GM18511 (cell line): ENCODE measurements around the gene YBX2.

Source experiments
- ATAC-seq: cut with Tn5 transposase; IDR thresholded peaks from one replicate; pipeline ENCODE4 v1.9.1; 2021; ENCODE audit warnings: mild to moderate bottlenecking, moderate library complexity; ENCODE audit not compliant: unreplicated experiment

The YBX2 gene

DNA sequence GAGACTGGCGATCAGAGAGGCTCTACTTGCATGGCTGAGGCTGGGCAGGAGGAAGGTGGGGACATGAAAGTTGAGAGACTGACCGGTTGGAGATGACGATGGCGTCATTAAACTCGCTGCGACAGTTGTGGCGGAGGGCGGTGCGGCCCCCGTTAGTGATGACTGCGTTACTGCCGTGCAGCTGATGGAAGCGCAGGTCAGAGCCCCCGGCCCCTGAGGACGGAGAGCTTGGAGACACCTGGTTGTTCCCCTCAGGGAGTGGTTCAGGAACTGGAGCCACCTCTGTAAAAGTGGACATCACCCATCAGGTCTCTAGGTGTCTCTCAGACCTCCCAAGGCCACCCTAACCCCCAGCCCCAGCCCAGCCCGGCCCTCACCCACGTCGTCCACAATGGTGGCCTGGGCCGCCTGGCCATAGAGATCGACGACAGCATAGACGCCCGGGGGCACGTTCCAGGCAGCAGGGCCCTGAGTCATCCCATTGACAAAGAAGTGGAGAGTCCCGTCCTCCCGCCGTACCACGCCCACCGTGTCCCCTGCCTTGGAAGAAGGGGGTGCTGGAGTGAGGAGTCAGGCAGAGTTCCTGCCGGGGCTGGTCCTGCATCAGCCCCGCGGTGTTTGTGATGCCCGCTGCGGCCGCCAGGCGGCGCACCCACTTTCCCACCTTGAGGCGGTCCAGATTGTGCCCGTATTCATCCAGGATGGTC, 29.4 kb upstream of the YBX2 start:
- ATAC-seq: no peak

DNA sequence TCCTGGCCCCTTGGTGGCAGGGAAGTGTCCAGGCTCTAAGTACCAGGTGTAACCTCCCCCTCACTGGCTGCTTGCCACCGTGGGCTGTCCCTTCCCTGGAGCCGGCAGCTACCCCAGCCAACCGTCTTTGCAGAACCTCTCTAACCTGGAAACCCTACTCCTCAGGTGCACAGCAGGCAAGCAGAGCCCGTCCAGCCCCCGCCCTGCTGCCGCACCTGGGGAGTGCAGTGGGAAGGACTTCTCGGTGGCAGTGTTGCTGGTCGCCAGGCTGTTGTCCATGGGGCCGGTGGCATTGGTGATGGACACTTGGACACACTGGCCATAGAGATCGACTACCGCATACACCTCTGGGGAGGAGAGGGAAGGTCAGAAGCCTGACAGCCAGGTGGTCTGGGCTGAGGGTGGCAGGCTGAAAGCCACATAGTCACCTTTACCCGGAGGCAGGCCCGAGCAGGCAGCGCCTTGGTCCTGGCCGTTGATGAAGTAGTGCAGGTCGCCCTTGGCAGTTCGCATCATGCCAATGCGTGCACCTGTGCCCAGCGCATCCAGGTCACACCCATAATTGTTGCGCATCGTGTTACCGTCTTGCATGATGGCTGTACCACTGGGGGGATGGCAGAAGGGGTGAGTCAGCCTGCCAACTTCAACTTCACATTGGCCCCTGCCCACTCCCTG, 28.2 kb upstream of the YBX2 start:
- no peak for ATAC-seq

DNA sequence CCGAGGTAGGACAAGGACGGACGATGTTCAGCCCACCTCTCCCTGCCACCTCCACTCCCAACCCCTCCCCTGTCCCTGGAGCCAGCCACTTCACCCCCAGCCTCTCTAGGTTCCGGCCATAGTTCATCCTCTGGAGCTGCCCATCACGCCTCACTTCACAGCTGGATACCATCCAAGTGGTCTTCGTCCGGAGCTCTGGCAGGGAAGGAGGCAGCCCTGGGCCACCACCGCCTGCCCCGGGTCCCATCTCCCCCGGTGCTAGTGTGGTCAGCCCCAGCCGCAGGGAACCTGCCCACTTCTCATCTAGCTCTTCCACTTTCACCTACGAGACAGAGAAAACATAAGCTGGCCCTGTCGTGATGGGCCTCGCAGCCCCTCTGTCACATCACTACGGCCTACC, 27.0 kb upstream of the YBX2 start:
- ATAC-seq: no peak

DNA sequence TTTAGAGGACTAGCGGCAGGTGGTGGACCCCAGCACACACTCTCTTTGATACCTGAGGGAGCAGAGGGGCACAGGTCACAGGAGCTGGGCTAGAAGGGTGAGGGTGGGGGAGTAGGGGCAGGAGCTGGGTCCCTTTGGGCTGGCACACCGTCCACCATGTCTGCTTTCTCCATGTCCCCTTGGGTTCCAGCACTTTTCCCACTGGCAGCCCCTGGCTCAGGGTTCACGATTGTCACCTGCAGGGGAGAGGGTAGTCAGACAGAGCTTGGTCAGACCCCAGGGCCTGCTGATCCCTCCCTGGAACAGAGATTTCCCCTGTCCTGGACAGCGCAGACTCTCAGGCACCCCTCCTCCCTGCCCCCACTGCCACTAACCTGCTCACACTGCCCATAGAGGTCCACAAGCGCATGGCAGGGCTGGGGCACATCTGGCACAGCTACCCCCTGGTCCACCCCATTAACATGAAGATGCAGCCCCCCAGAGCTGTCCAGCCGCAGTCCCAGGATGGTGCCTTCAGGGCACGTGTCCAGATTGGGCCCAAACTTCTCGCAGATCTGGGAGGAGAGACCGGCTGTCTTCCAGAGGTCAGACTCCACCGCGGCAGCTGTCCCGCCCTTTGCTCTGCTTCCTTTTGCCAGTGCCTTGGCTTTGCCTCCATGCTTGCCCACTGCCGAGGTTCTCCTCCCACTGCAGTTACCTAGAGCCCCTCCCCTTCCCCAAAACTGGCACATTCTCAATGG, 23.9 kb upstream of the YBX2 start:
- no peak for ATAC-seq

DNA sequence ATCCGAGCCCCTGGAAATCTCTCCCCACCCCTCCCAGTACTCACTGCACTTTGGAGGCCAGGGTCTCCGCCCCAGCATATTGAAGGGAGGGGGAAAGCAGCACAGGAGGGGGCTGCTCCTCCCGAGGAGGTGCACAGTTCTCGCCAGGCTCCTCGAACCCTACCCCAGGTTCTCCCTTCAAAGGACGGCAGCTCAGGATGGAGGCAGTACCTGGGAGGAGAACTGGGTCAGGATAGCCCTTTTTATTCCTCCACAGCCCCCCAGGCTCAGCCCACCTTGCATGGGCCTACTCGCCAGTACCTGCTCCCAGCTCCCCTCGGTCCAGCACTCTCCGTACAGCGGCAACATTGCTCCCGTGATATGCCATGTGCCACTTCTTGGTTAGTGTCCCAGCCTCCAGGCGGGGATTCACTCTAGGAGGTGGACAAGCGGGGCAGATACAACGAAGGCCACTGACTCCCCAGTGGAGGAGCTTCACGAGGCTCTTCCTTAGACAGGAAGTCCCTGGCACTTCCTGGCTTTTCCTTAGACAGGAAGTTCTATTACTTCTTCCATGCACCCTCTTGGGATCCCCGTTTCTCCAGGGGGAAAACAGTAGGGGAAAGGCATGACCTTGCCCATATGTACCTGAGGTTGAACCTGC, 22.8 kb upstream of the YBX2 start:
- ATAC-seq: no peak

DNA sequence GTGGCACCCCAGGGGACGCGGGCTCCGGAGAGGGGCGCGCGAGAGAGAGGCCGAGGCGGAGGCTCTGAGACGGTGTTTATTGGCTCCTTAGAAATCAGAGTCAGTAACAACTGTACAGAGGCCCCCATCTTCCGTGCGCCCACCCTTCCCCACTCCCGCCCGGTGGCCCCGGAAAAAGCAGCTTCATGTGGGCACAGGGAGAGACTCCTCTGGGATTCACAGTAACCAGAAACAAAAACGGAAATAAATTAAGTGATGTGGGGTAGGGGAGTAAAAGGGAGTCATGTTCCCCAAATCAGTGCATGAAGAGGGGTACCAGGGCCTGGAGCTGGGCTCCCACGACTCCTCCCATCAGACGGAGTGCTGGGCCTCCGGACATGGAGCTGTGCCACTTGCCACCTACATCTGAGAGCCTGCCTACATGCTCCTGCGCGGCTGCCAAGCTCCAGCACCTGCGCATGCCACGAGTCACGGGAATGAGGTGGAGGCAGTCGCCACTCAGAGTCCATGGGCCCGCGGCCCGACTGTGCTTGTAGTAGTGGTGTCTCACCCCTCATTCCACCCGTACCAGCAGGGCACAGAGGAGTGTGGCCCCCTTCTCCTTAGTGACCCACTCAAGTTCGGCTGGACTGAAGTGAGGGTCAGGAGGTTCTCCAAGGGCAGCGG, 21.3 kb upstream of the YBX2 start:
- no peak for ATAC-seq

DNA sequence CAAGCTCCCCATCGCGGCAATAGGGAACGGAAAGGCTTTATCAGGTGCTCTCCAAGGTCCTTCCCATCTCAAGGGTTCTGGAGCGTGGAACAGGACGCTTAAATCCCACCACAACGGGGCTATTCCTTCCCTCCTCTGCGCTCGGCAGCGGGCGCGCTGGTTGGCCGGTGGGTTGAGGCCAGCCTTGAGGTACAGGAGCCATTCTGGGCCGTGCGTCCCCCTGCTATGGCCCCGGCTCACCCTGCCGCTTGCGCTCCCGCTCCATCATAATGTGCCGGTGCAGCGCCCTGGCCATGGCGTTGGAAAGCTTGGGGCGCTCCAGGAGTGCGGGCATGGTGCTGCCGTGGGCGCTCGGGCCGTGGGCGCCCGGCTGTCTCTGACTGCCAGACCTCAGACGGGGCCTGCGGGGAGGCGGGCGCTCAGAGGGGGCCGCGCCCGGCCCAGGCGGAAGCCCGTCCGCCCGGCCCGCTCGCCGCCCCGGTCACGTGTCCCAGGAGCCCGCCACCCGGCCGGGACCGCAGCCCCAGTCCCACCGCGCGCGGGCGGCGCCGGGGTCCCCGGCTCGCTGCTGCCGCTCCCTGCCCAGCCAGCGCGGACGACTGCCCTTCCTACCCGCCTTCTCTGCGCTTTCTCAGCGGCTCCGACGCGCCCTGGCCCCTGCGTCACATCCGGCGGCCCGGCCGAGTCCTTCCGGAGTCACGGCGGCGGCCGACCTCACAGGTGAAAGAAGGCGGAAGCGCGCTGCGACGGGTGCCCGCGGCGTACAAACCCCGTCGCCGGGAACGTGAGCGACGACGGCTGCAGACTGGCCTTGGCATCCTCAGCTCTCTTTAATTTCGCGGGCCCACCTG, 20.5 kb upstream of the YBX2 start, which contains the start of gene GPS2:
TSS of gene GPS2 (minus strand) at position 642 of the 851 bp plus-strand sequence. CDS start at position 334, 308 bp downstream.
- peak; percentile 88 for ATAC-seq

DNA sequence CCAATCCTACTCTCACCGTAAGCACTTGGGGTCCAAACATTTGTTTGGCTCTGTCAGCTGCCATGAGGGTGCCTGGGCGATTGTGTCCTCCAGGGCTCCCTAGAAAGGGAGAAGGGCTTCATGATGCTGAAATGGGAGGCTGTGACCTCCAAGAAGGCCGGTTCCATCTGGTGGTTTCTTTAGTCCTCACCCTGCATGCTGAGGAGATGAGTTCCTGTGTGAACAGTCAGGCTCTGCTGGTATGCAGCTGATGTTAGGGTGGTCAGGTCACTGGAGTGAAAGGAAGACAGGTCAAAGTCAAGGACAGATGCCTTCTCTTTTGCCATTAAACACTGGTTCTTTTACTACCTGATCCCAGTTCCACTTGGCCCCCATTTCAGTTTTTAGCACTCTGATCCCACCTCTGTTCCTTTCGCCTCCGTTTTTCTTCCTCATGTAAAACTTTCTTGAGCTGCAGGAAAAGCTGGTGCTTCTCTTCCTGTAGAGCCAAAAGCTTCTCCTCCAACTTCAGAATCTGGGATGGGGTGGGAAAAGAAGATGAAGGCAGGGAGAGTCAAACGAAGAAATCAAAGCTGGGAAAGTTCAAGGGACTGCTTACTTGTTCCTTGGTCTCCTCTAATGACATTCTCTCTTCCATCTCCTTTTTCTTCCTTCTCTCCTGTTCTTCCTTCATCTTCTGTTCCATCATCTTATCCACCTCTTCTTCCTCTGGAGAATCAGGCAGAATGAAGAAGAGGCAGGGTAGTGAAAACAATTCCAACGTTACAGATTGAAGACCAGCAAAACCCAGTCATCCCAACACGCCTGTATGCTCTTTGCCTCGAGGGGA, 19.7 kb upstream of the YBX2 start:
- ATAC-seq: no peak

DNA sequence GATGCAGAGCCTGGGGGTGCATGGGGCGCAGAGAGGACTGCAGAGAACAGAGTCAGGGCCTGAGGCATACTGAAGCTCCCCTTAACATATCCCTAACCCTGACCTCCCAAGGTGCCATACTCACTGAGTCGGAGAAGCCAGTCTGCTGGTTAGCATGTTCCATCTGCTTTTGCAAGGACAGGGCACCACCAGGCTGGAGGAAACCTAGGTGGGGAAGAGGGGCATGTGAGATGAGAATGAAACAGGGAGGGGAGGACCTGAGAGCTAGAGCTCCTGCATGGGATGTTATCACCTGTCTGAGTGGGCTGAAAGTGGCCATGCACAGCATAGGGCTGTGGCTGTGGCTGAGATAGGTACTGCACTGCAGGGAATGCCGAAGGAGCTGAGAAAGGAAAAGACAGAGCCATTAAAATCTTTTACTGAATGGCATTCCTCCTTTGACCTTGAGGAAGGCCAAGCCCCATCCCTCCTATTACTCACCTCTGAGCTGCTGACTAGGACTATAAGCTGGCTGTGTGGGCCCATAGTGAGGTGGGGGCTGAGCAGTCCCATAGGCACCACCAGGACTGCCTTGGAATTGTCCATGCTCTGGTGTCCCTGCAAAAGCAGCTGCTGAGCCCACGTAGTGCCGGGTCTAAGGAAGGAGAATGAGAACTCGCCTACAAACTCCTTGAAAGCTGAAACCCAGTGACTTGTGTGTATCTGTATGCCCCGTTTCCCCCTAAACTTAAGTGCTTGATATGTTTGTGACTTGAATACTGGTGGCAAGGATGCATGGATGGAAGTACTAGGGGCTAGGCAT, 18.9 kb upstream of the YBX2 start:
- ATAC-seq: no peak

DNA sequence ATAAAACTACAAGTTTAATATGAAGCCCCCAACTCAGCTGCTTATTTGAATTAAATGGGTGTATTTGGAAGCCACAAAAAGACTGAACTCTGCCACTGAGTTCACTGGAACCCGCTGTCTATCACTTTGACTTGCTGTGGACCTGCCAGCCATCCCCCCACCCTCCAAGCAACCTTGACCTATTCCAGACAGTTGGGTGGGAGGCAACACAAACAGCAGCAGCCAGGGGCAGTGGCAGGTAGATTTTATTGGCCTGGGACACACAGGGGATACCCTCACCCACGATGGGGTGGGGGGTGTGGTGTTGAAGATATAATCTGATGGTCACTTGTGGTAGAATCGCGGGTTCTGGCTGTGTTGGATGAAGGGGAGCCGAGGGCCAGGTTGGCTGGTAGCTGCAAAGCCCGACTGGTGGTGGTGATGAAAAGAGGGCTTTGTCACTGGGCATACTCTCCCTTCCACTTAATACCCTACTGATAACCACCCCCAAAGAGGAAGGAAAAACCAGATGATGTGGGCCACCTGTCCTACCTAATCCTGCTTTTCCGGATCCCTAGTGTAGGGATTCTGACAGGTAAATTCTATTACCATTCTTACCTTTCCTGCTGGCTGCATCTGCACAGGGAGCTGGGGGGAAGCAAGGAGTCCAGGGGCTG, 18.1 kb upstream of the YBX2 start:
- ATAC-seq: no peak

DNA sequence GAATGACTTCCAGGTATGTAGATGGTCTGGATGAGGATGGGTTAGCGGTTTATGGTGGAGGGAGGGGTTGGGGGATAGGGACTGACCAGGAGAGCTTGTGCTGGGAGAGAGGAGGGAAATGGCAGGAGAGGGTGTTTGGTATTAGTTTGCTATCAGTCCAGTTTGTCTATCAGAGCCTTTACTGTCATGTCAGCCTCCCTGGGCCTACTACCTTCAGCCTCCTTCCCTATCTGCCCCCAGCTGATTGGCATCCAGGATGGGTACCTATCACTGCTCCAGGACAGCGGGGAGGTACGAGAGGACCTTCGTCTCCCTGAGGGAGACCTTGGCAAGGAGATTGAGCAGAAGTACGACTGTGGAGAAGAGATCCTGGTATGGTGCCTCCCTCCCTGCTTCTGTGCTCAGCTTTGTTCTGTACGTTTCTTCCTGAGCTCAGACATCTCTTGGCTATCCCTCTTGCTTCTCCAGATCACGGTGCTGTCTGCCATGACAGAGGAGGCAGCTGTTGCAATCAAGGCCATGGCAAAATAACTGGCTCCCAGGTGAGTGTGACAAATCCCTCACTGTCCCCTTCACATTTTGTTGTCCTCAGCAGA, 16.8 kb upstream of the YBX2 start:
- no peak for ATAC-seq

DNA sequence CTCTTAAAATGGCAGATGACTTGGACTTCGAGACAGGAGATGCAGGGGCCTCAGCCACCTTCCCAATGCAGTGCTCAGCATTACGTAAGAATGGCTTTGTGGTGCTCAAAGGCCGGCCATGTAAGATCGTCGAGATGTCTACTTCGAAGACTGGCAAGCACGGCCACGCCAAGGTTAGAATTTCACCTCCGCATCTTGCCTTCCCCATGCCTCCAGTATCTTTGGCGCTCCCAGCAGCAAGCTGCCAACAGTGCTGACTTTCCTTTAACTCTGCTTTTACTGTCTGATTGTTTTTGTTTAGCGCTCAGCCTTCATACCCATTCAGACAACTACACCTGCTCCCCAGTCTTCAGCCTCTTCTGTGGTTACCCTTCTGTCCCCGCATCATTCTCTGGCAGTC, 15.2 kb upstream of the YBX2 start:
- no peak for ATAC-seq

DNA sequence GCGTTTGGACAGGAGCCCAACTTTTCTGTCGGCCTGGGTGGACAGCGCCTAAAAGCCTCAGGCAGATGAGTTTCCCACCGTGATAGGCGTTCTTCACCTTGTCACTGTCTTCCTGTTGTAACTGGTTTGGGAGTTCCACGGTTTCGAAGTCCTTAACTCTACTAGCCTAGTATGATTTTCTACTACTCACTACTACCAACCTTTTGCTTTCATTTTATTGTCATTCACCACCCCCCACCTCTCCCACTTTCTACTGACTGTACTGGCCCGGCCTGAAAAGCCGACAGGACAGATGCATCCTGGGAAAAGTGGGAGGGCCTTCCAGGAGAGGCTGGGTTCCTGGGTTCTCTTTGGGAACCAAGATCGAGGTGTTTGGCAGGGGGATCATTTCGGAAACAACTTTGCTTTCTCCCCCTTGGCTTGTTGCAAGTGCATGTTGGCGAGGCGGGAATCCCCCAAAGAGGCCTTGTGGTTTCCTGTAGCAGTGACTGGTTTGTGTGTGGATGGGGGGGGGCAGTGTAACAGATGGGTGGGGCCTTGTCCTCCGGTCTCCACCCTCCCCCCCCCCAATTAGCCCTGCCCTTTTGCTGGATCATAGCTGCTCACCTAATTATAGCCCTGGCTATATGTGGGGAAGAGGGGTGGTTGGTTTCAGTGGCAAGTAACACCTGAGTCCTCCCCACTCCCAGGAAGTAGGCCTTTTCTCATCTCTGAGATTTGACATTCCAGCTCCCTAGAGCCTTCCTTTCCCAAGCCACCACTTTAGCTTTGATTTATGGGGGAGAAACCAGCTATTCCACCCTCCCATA, 14.4 kb upstream of the YBX2 start:
- ATAC-seq: no peak

DNA sequence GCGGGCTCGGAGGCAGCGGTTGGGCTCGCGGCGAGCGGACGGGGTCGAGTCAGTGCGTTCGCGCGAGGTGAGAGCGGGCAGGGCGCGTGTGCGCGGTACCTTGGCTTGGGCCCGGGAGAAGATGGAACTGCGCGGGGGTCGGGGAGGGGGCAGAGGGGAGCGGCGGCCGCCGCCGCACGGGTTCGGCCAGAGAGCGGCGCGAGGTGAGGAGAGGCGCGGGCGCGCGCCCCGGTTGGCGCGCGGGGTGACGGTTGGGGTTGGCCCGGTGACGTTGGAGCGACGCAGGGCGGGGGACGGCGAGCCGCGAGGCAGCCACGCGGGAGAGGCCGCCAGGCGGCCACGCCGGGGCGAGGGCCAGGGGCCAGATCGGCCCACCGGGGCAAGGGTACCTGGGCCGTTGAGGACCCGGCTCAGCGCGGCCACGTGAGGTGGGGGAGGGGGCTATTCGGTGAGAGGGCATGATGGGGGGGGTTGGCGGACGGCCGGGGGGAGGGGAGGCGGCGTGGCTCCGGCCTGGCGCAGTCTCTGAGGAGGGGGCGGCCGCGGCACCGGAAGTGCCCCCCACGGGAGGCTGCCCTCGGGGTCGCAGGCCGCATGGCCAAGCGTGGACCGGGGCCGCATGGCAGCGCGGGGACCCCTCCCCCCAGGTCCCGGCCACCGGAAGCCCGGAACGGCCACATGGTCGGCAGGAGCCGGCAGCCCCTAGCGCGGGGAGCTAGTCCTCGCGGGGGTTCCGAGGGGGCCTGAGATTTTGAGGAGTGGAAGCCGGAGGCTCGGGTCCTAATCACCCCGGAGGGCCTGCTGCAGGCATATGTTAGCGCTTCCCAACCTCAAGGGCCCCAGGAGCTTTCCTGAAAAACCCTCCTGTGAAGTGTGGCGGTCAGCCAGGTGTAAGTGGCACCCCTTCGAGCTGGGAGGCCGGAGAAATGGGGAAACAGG, 13.5 kb upstream of the YBX2 start:
- ATAC-seq: no peak

DNA sequence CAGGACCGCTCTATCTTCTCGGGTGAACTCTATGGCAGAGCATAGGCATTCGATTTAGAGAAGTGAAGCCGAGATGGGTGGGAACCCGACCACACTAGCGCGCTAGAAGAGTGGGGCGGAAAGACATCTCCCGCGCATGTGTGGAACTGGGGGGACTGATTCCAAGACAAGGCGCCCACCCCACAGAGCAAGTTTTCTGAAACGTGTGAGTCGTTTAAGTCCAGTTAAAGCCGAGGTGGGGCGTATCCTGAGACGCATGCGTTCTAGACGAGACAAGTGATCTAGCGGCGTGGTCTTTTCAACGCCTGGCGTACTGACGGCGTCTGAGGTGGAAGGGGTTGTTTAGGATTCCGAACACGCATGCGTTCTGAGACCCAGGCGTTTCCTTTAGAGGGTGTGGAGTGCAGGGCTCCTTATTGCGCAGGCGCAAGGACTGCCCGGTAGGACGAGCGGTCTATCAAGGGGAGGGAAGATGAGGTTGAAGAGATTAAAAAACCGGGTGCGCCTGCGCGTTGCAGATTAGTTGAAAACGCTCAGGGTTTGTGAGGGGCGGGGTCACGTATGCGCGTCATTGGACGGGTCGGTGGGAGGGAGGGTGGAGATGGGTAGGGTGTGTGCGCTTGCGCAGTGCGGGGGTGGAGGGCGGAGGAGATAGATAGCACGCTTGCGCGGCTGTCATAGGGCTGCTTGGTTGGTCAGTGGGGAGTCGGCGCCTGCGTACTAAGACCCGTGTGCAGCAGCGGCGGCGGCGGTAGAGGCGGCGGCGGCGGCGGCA, 12.7 kb upstream of the YBX2 start, which contains the start of gene EIF5A:
TSS of gene EIF5A (plus strand) at position 718 of the 775 bp plus-strand sequence. CDS start 2,008 bp downstream, outside the sequence.
- peak; percentile 75 for ATAC-seq
